ENCODE results near the gene SRRM4. TPM values are rescaled to one million over a fixed set of nuclear protein-coding genes. Genes with fewer than 3 reads are reported as not detected.
A peak's percentile ranks its signal among the peaks of the same experiment; 100 is the strongest.

The SRRM4 gene
- total RNA-seq, 1 donor from 2014 or later: 0.19 TPM

GRCh38 chr12:118980407-118981014 is 830 bp upstream of the SRRM4 start:
- peaks cover 20% of the 10 kb centered on the region for H3K4me1 ChIP-seq
- DNase-seq: no peak
- no peak for TF ChIP-seq CTCF (IDR thresholded peaks at IDR 0.05; ENCODE audit: borderline replicate concordance)
- no peaks in the 10 kb centered on the region for H3K36me3 ChIP-seq
- intact Hi-C loops (cut with micrococcal nuclease): no loop called here
- peaks cover 100% of the 10 kb centered on the region for H3K27me3 ChIP-seq (ENCODE audit: low read depth)
- peak overlapping the region; percentile 45 for H3K4me3 ChIP-seq
- H3K27ac ChIP-seq (replicated peaks): no peak overlapping the region
- H3K9me3 ChIP-seq (replicated peaks): peaks cover 3% of the 10 kb centered on the region

- Histone ChIP-seq H3K4me1 (peaks cover 20% of the 10 kb centered on the region), H3K9me3 (replicated peaks) (peaks cover 3% of the 10 kb centered on the region), H3K27me3 (ENCODE audit: low read depth) (peaks cover 100% of the 10 kb centered on the region), H3K4me3 (no peak overlapping the region), H3K36me3 (no peaks in the 10 kb centered on the region), H3K27ac (replicated peaks) (no peak overlapping the region)
- no peak for DNase-seq
- no peak for TF ChIP-seq CTCF (IDR thresholded peaks at IDR 0.05; ENCODE audit: borderline replicate concordance)
- intact Hi-C loops (cut with micrococcal nuclease): no loop called here
These were observed 961 bp downstream of the SRRM4 start for GRCh38 chr12:118982302-118982701.

- intact Hi-C loops (cut with micrococcal nuclease): no loop called here
- Histone ChIP-seq H3K4me3 (no peak overlapping the region), H3K27me3 (ENCODE audit: low read depth) (peaks cover 100% of the 10 kb centered on the region), H3K27ac (replicated peaks) (no peak overlapping the region), H3K9me3 (replicated peaks) (peaks cover 3% of the 10 kb centered on the region), H3K4me1 (peaks cover 20% of the 10 kb centered on the region), H3K36me3 (no peaks in the 10 kb centered on the region)
- TF ChIP-seq CTCF (IDR thresholded peaks at IDR 0.05; ENCODE audit: borderline replicate concordance): no peak
- DNase-seq: no peak
These were observed 1.8 kb downstream of the SRRM4 start for GRCh38 chr12:118982984-118983761.

- Histone ChIP-seq H3K4me1 (peaks cover 20% of the 10 kb centered on the region), H3K9me3 (replicated peaks) (no peaks in the 10 kb centered on the region), H3K27ac (replicated peaks) (no peak overlapping the region), H3K36me3 (no peaks in the 10 kb centered on the region), H3K4me3 (no peak overlapping the region), H3K27me3 (ENCODE audit: low read depth) (peaks cover 100% of the 10 kb centered on the region)
- intact Hi-C loops (cut with micrococcal nuclease): no loop called here
- DNase-seq: no peak
- TF ChIP-seq CTCF (IDR thresholded peaks at IDR 0.05; ENCODE audit: borderline replicate concordance): no peak
These were observed 3.0 kb downstream of the SRRM4 start for GRCh38 chr12:118984161-118984943.

GRCh38 chr12:118986050-118986449 is 4.7 kb downstream of the SRRM4 start:
- Histone ChIP-seq H3K27me3 (ENCODE audit: low read depth) (peaks cover 99% of the 10 kb centered on the region), H3K4me1 (peaks cover 8% of the 10 kb centered on the region), H3K36me3 (no peaks in the 10 kb centered on the region), H3K9me3 (replicated peaks) (no peaks in the 10 kb centered on the region), H3K4me3 (no peak overlapping the region), H3K27ac (replicated peaks) (no peak overlapping the region)
- intact Hi-C loops (cut with micrococcal nuclease): no loop called here
- DNase-seq: no peak
- no peak for TF ChIP-seq CTCF (IDR thresholded peaks at IDR 0.05; ENCODE audit: borderline replicate concordance)
